ENCODE measurements around the gene POLR3B. TPM values are rescaled to one million over a fixed set of nuclear protein-coding genes. Genes with fewer than 3 reads are reported as not detected.

The POLR3B gene
- total and polyA plus RNA-seq, 2 experiments from 2014 or later, result 8.3 to 13.7 TPM

DNA sequence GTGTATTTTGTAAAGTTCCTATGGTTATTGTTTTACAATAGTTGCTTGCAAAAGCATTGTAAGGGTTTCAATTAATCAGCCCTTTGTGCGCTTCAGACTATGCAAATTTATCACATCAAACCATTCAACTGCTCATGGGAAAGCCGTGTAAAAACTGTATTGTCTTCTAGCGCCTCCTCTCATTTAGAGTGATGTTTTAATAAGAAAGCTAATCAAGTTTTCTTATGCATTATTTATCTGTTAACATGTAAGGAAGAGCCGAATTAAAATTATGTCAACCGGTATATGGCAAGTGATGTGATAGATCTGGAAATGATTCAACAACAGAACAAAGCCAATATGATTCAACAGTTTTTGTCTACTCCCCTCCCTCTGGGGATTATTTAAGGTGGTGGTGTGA lies 132.7 kb downstream of the POLR3B start:
- no peak overlapping the region for H2AFZ ChIP-seq
- H3K4me3 ChIP-seq, result no peak overlapping the region
- WGBS, 2 experiments (ENCODE audit: low coverage in 1 of 2, low lambda C conversion rate in 2 of 2, missing lambda C conversion rate in 2 of 2), result 86 to 93% methylated on average over 5 of the region's 5 CpGs
- in situ Hi-C loops (cut with MboI), result no loop called here
- DNase-seq, result no peak
- no peaks in the 10 kb centered on the region for H4K20me1 ChIP-seq (ENCODE audit: insufficient read depth)
- H3K4me2 ChIP-seq (ENCODE audit: unreplicated experiment), result no peak overlapping the region
- H3K27ac ChIP-seq, result no peak overlapping the region
- H3K4me1 ChIP-seq (ENCODE audit: insufficient read depth), result no peaks in the 10 kb centered on the region
- H3K9me2 ChIP-seq (ENCODE audit: insufficient read depth), result no peaks in the 10 kb centered on the region
- H3K79me2 ChIP-seq (ENCODE audit: insufficient read depth), result no peaks in the 10 kb centered on the region
- no peaks in the 10 kb centered on the region for H3K27me3 ChIP-seq (replicated peaks; ENCODE audit: insufficient read depth)
- H3K9me3 ChIP-seq (ENCODE audit: low read depth), result no peaks in the 10 kb centered on the region
- H3F3A ChIP-seq (ENCODE audit: insufficient read depth), result no peaks in the 10 kb centered on the region
- no peak for TF ChIP-seq EZH2 (IDR thresholded peaks at IDR 0.05; ENCODE audit: insufficient read depth, poor library complexity, severe bottlenecking)
- TF ChIP-seq EZH2phosphoT487 (IDR thresholded peaks at IDR 0.05; ENCODE audit: insufficient read depth, low read depth), result no peak
- H3K36me3 ChIP-seq (ENCODE audit: low read depth), result no peaks in the 10 kb centered on the region
- H3K9ac ChIP-seq, result no peak overlapping the region

DNA sequence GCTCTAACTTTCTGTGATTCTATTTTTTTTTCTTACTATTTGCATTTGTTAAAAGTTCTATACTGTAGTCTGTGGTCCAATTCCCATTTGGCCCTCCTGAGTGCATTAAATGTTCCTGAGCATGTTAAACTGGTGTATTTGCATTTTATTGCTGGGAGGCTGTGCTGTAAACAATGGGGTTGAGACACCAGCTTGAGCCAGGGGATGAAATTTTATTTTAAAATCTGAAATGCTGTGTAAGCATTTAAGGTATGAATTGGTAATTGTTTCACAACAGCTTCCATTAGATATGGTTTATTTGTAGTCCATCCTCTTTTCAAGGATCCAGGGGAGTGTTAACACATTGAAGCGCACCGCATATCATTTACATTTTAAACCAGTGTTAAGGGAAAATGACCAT lies 135.3 kb downstream of the POLR3B start:
- Histone ChIP-seq H3K27ac (no peak overlapping the region), H3K27me3 (replicated peaks; ENCODE audit: insufficient read depth) (no peaks in the 10 kb centered on the region), H3K9me3 (ENCODE audit: low read depth) (no peaks in the 10 kb centered on the region), H3K36me3 (ENCODE audit: low read depth) (0 out of 2 replicates have a peak, but pooled peaks cover 9% of the 10 kb centered on the region), H2AFZ (no peak overlapping the region), H3K9me2 (ENCODE audit: insufficient read depth) (no peaks in the 10 kb centered on the region), H3K9ac (no peak overlapping the region), H3K4me3 (no peak overlapping the region), H3K79me2 (ENCODE audit: insufficient read depth) (no peaks in the 10 kb centered on the region), H3K4me2 (ENCODE audit: unreplicated experiment) (no peak overlapping the region), H3K4me1 (ENCODE audit: insufficient read depth) (no peaks in the 10 kb centered on the region), H4K20me1 (ENCODE audit: insufficient read depth) (no peaks in the 10 kb centered on the region), H3F3A (ENCODE audit: insufficient read depth) (no peaks in the 10 kb centered on the region)
- WGBS, 2 experiments (ENCODE audit: low coverage in 1 of 2, low lambda C conversion rate in 2 of 2, missing lambda C conversion rate in 2 of 2), result 98 to 99% methylated on average over 2 of the region's 2 CpGs
- DNase-seq, result no peak
- TF ChIP-seq EZH2 (IDR thresholded peaks at IDR 0.05; ENCODE audit: insufficient read depth, poor library complexity, severe bottlenecking) (no peak), EZH2phosphoT487 (IDR thresholded peaks at IDR 0.05; ENCODE audit: insufficient read depth, low read depth) (no peak)
- in situ Hi-C loops (cut with MboI), result no loop called here

DNA sequence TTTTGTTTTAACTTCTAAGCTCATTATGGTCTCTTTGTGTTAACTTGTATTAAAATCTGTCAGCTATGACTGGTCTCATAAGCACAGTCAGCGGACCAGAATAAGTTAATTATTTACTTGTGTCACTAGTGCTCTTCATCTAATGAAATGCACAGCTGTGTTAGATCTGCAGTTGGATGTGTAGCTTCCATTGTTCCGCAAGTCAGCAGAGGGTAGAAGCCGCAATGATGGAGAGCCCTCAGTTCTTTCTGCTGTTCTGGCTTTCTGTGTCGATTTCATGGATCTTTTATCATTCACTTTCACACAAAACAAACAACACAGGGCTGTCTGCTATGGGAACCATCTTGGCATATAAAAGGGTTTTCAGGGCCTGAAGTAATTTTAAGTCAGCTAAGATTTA lies 136.0 kb downstream of the POLR3B start:
- no peak overlapping the region for H3K4me2 ChIP-seq (ENCODE audit: unreplicated experiment)
- H3K4me1 ChIP-seq (ENCODE audit: insufficient read depth), result no peaks in the 10 kb centered on the region
- 0 out of 2 replicates have a peak, but pooled peaks cover 9% of the 10 kb centered on the region for H3K36me3 ChIP-seq (ENCODE audit: low read depth)
- TF ChIP-seq EZH2 (IDR thresholded peaks at IDR 0.05; ENCODE audit: insufficient read depth, poor library complexity, severe bottlenecking) (no peak), EZH2phosphoT487 (IDR thresholded peaks at IDR 0.05; ENCODE audit: insufficient read depth, low read depth) (no peak)
- H3K27me3 ChIP-seq (replicated peaks; ENCODE audit: insufficient read depth), result no peaks in the 10 kb centered on the region
- in situ Hi-C loops (cut with MboI), result no loop called here
- H3K9me2 ChIP-seq (ENCODE audit: insufficient read depth), result no peaks in the 10 kb centered on the region
- no peaks in the 10 kb centered on the region for H3K79me2 ChIP-seq (ENCODE audit: insufficient read depth)
- H2AFZ ChIP-seq, result no peak overlapping the region
- no peaks in the 10 kb centered on the region for H3K9me3 ChIP-seq (ENCODE audit: low read depth)
- H4K20me1 ChIP-seq (ENCODE audit: insufficient read depth), result no peaks in the 10 kb centered on the region
- DNase-seq, result no peak
- WGBS, 2 experiments (ENCODE audit: low coverage in 1 of 2, low lambda C conversion rate in 2 of 2, missing lambda C conversion rate in 2 of 2), result 80 to 82% methylated on average over 4 of the region's 4 CpGs
- no peak overlapping the region for H3K4me3 ChIP-seq
- H3K27ac ChIP-seq, result no peak overlapping the region
- no peaks in the 10 kb centered on the region for H3F3A ChIP-seq (ENCODE audit: insufficient read depth)
- no peak overlapping the region for H3K9ac ChIP-seq

DNA sequence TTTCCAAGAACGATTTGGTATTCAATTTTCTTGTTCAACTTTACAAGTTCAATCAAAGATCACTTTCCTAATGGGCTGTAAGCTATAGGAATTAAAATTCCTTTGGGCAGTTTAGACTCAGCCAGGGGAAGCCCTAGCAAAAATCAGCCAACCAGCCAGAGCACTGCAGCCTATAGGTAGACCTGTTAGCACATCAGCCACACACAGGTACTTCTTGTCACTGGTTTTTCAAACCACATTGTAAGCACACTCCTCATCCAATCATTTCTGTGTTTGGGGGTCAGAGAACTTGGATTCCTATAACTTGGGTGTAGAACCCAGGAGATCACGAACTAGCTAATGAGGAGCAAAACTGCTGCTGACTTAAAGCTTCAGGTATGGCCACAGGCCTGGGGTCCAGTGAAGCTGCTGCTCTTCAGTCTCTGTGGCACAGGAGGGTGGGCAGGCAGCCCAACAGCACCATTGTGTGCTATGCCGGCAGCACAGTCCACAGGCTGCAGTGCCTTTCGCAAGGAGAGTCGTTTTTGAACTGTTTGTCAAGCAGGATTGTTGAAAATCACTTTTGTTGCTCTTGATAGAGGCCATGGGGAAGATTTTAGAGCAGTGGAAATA lies 137.9 kb downstream of the POLR3B start:
- Histone ChIP-seq H3K4me1 (ENCODE audit: insufficient read depth) (no peaks in the 10 kb centered on the region), H3K27ac (no peak overlapping the region), H3K4me3 (no peak overlapping the region), H3F3A (ENCODE audit: insufficient read depth) (no peaks in the 10 kb centered on the region), H3K9me2 (ENCODE audit: insufficient read depth) (no peaks in the 10 kb centered on the region), H4K20me1 (ENCODE audit: insufficient read depth) (no peaks in the 10 kb centered on the region), H3K27me3 (replicated peaks; ENCODE audit: insufficient read depth) (no peaks in the 10 kb centered on the region), H3K4me2 (ENCODE audit: unreplicated experiment) (no peak overlapping the region), H2AFZ (no peak overlapping the region), H3K9ac (no peak overlapping the region), H3K79me2 (ENCODE audit: insufficient read depth) (no peaks in the 10 kb centered on the region), H3K9me3 (ENCODE audit: low read depth) (no peaks in the 10 kb centered on the region), H3K36me3 (ENCODE audit: low read depth) (peaks cover 14% of the 10 kb centered on the region; the same call in 1 of the 2 replicates)
- no peak for DNase-seq
- WGBS, 2 experiments (ENCODE audit: low coverage in 1 of 2, low lambda C conversion rate in 2 of 2, missing lambda C conversion rate in 2 of 2), result 89 to 91% methylated on average over 5 of the region's 5 CpGs
- in situ Hi-C loops (cut with MboI), result no loop called here
- TF ChIP-seq EZH2phosphoT487 (IDR thresholded peaks at IDR 0.05; ENCODE audit: insufficient read depth, low read depth) (no peak), EZH2 (IDR thresholded peaks at IDR 0.05; ENCODE audit: insufficient read depth, poor library complexity, severe bottlenecking) (no peak)
